ENCODE data around the gene NEDD4L. TPM values are rescaled to one million over a fixed set of nuclear protein-coding genes. Genes with fewer than 3 reads are reported as not detected.

NEDD4L gene
- polyA plus RNA-seq, 1 of the 3 experiments (the other 2 are of a cell fraction): 13.2 TPM

GRCh38 chr18:58223717-58224424 lies 179.8 kb downstream of the NEDD4L start (continued):
- no peak for TF ChIP-seq IRF3 (IDR thresholded peaks at IDR 0.05; ENCODE audit: low read depth, low read length)

- Histone ChIP-seq H3K27me3 (ENCODE audit: insufficient read depth) (no peaks in the 10 kb centered on the region), H3K9me3 (no peaks in the 10 kb centered on the region), H3K36me3 (replicated peaks in 1 of 2; ENCODE audit: control insufficient read depth in 1 of 2, insufficient read depth in 2 of 2, low read length in 1 of 2) (no peaks in the 10 kb centered on the region), H3K9ac (peak overlapping the region; percentile 22; the same call in 1 of the 2 replicates), H3K9me2 (no peaks in the 10 kb centered on the region), H3K79me2 (ENCODE audit: insufficient read depth) (no peaks in the 10 kb centered on the region), H3K27ac (ENCODE audit: low read depth in 2 of 2, low read length in 1 of 2) (peak overlapping the region; percentile 65 to 87), H2AFZ (ENCODE audit: low read depth) (0 out of 2 replicates have a peak overlapping the region, but pooled peaks have one; percentile 0), H3K4me2 (peak overlapping the region; percentile 67), H3F3A (replicated peaks; ENCODE audit: insufficient read depth) (peaks cover 16% of the 10 kb centered on the region), H3K4me3 (ENCODE audit: low read depth in 2 of 2, low read length in 1 of 2) (no peak overlapping the region; a peak in 1 of 4 replicates), H3K4me1 (ENCODE audit: control insufficient read depth in 1 of 2, insufficient read depth in 2 of 2, low read depth in 1 of 2, low read length in 1 of 2) (peaks cover 18 to 40% of the 10 kb centered on the region in 2 experiments), H4K20me1 (ENCODE audit: insufficient read depth) (no peaks in the 10 kb centered on the region)
- POLR2A ChIA-PET: no interaction called here
- WGBS (ENCODE audit: low lambda C conversion rate): 0% methylated on average over 2 of the region's 2 CpGs
- CTCF ChIA-PET: interaction anchor here (0.6 to 1.3 kb wide), 6 partner anchors 23 to 557 kb away, joined by 3 read pairs; partner anchors contain the start of gene NEDD4L
- TF ChIP-seq MAX (IDR thresholded peaks at IDR 0.05; ENCODE audit: low read depth): peak; percentile 2; the same call in 1 of the 2 replicates
- TF ChIP-seq RAD21 (IDR thresholded peaks at IDR 0.05; ENCODE audit: low read length): no peak
- no peak for TF ChIP-seq MEF2A (IDR thresholded peaks at IDR 0.05; ENCODE audit: borderline replicate concordance, low read depth)
- TF ChIP-seq EP300 (IDR thresholded peaks at IDR 0.05; ENCODE audit: borderline replicate concordance in 1 of 2, low read depth in 1 of 2, low read length in 1 of 2): no peak
- TF ChIP-seq GABPA (IDR thresholded peaks at IDR 0.05; ENCODE audit: low read depth): no peak
- TF ChIP-seq ZBTB33 (IDR thresholded peaks at IDR 0.05; ENCODE audit: borderline replicate concordance, low read depth): no peak
- DNase-seq: no peak
These were observed 180.4 kb downstream of the NEDD4L start for GRCh38 chr18:58224425-58224750.

- Histone ChIP-seq H3K9ac (peak overlapping the region; percentile 22; the same call in 1 of the 2 replicates), H4K20me1 (ENCODE audit: insufficient read depth) (no peaks in the 10 kb centered on the region), H3K4me1 (ENCODE audit: control insufficient read depth in 1 of 2, insufficient read depth in 2 of 2, low read depth in 1 of 2, low read length in 1 of 2) (peaks cover 18 to 40% of the 10 kb centered on the region in 2 experiments), H3K79me2 (ENCODE audit: insufficient read depth) (no peaks in the 10 kb centered on the region), H3F3A (replicated peaks; ENCODE audit: insufficient read depth) (peaks cover 16% of the 10 kb centered on the region), H3K36me3 (replicated peaks in 1 of 2; ENCODE audit: control insufficient read depth in 1 of 2, insufficient read depth in 2 of 2, low read length in 1 of 2) (no peaks in the 10 kb centered on the region), H3K27me3 (ENCODE audit: insufficient read depth) (no peaks in the 10 kb centered on the region), H3K27ac (ENCODE audit: low read depth in 2 of 2, low read length in 1 of 2) (peak overlapping the region; percentile 65 to 87; a peak in 3 of 4 replicates), H3K9me3 (no peaks in the 10 kb centered on the region), H3K4me2 (peak overlapping the region; percentile 67; the same call in 1 of the 2 replicates), H3K9me2 (no peaks in the 10 kb centered on the region), H3K4me3 (ENCODE audit: low read depth in 2 of 2, low read length in 1 of 2) (no peak overlapping the region), H2AFZ (ENCODE audit: low read depth) (no peak overlapping the region)
- ChIA-PET POLR2A (no interaction called here), CTCF (interaction anchor here (1.1 to 1.3 kb wide), 2 partner anchors 103 to 556 kb away, joined by 3 read pairs; no protein-coding TSS in a partner anchor)
- WGBS (ENCODE audit: low lambda C conversion rate): 86% methylated on average over 6 of the region's 6 CpGs
- DNase-seq: no peak
- TF ChIP-seq EZH2phosphoT487 (IDR thresholded peaks at IDR 0.05; ENCODE audit: borderline replicate concordance, low read depth) (no peak), IRF3 (IDR thresholded peaks at IDR 0.05; ENCODE audit: low read depth, low read length) (no peak), MAX (IDR thresholded peaks at IDR 0.05; ENCODE audit: low read depth) (no peak), SMC3 (IDR thresholded peaks at IDR 0.05; ENCODE audit: low read depth, low read length) (no peak), PBX3 (IDR thresholded peaks at IDR 0.05) (no peak), TEAD4 (IDR thresholded peaks at IDR 0.05; ENCODE audit: borderline replicate concordance, insufficient read depth) (no peak), ZBTB33 (IDR thresholded peaks at IDR 0.05; ENCODE audit: borderline replicate concordance, low read depth) (no peak), ELF1 (IDR thresholded peaks at IDR 0.05) (no peak), FOSL2 (IDR thresholded peaks at IDR 0.05; ENCODE audit: borderline replicate concordance, low read depth) (no peak), NRF1 (IDR thresholded peaks at IDR 0.05; ENCODE audit: low read depth, low read length) (no peak), CHD2 (IDR thresholded peaks at IDR 0.05; ENCODE audit: low read length, partially characterized antibody) (no peak)
These were observed 181.1 kb downstream of the NEDD4L start for GRCh38 chr18:58225101-58225500.

Data from SK-N-SH (cell line).